Measurements from ENCODE around the gene DRAXIN.

Gene DRAXIN

GRCh38 chr1:11757047-11757446, 65.5 kb downstream of the DRAXIN start:
- no peak overlapping the region for H2AFZ ChIP-seq (ENCODE audit: low read length)
- H3K9ac ChIP-seq (ENCODE audit: low read length): no peak overlapping the region
- H3K27me3 ChIP-seq (ENCODE audit: insufficient read depth, low read length): peaks cover 13% of the 10 kb centered on the region; the same call in 1 of the 2 replicates
- H3K4me1 ChIP-seq (ENCODE audit: insufficient read depth, low read length, severe bottlenecking): no peaks in the 10 kb centered on the region
- H4K20me1 ChIP-seq (ENCODE audit: insufficient read depth, low read length): no peaks in the 10 kb centered on the region
- H3F3A ChIP-seq (ENCODE audit: insufficient read depth, low read length): no peaks in the 10 kb centered on the region
- no peaks in the 10 kb centered on the region for H3K9me2 ChIP-seq (ENCODE audit: low read depth, low read length)
- no peak overlapping the region for H3K27ac ChIP-seq (ENCODE audit: low read depth, low read length, poor library complexity, severe bottlenecking)
- H3K9me3 ChIP-seq (ENCODE audit: low read length): peaks cover 4% of the 10 kb centered on the region; the same call in 1 of the 2 replicates
- H3K4me3 ChIP-seq (ENCODE audit: low read depth, low read length, poor library complexity, severe bottlenecking): no peak overlapping the region
- H3K79me2 ChIP-seq (ENCODE audit: insufficient read depth, low read length): no peaks in the 10 kb centered on the region
- no peak for TF ChIP-seq EZH2 (IDR thresholded peaks at IDR 0.05; ENCODE audit: borderline replicate concordance, low read length)
- TF ChIP-seq CTCF (IDR thresholded peaks at IDR 0.05; ENCODE audit: low read length): no peak
- H3K36me3 ChIP-seq (ENCODE audit: insufficient read depth, low read length): no peaks in the 10 kb centered on the region; the same call in 1 of the 2 replicates
- H3K4me2 ChIP-seq (ENCODE audit: low read length): no peak overlapping the region

GRCh38 chr1:11759791-11760190, 68.3 kb downstream of the DRAXIN start:
- H3K9me2 ChIP-seq (ENCODE audit: low read depth, low read length): no peaks in the 10 kb centered on the region
- H3K36me3 ChIP-seq (ENCODE audit: insufficient read depth, low read length): no peaks in the 10 kb centered on the region; the same call in 1 of the 2 replicates
- no peaks in the 10 kb centered on the region for H3K4me1 ChIP-seq (ENCODE audit: insufficient read depth, low read length, severe bottlenecking)
- no peaks in the 10 kb centered on the region for H3K79me2 ChIP-seq (ENCODE audit: insufficient read depth, low read length)
- no peak overlapping the region for H3K4me2 ChIP-seq (ENCODE audit: low read length)
- peaks cover 10% of the 10 kb centered on the region; the same call in 1 of the 2 replicates for H3K27me3 ChIP-seq (ENCODE audit: insufficient read depth, low read length)
- no peak overlapping the region for H3K9ac ChIP-seq (ENCODE audit: low read length)
- TF ChIP-seq EZH2 (IDR thresholded peaks at IDR 0.05; ENCODE audit: borderline replicate concordance, low read length) (no peak), CTCF (IDR thresholded peaks at IDR 0.05; ENCODE audit: low read length) (no peak)
- H3F3A ChIP-seq (ENCODE audit: insufficient read depth, low read length): no peaks in the 10 kb centered on the region
- no peak overlapping the region for H3K4me3 ChIP-seq (ENCODE audit: low read depth, low read length, poor library complexity, severe bottlenecking)
- no peaks in the 10 kb centered on the region for H4K20me1 ChIP-seq (ENCODE audit: insufficient read depth, low read length)
- H3K27ac ChIP-seq (ENCODE audit: low read depth, low read length, poor library complexity, severe bottlenecking): no peak overlapping the region
- peaks cover 4% of the 10 kb centered on the region; the same call in 1 of the 2 replicates for H3K9me3 ChIP-seq (ENCODE audit: low read length)
- no peak overlapping the region for H2AFZ ChIP-seq (ENCODE audit: low read length)

- Histone ChIP-seq H2AFZ (ENCODE audit: low read length) (no peak overlapping the region), H3K9me3 (ENCODE audit: low read length) (peaks cover 4% of the 10 kb centered on the region; the same call in 1 of the 2 replicates), H3K9ac (ENCODE audit: low read length) (no peak overlapping the region), H4K20me1 (ENCODE audit: insufficient read depth, low read length) (no peaks in the 10 kb centered on the region), H3K4me1 (ENCODE audit: insufficient read depth, low read length, severe bottlenecking) (no peaks in the 10 kb centered on the region), H3K4me2 (ENCODE audit: low read length) (no peak overlapping the region), H3K36me3 (ENCODE audit: insufficient read depth, low read length) (no peaks in the 10 kb centered on the region; the same call in 1 of the 2 replicates), H3F3A (ENCODE audit: insufficient read depth, low read length) (no peaks in the 10 kb centered on the region), H3K27ac (ENCODE audit: low read depth, low read length, poor library complexity, severe bottlenecking) (no peak overlapping the region), H3K27me3 (ENCODE audit: insufficient read depth, low read length) (peaks cover 10% of the 10 kb centered on the region; the same call in 1 of the 2 replicates), H3K9me2 (ENCODE audit: low read depth, low read length) (no peaks in the 10 kb centered on the region), H3K79me2 (ENCODE audit: insufficient read depth, low read length) (no peaks in the 10 kb centered on the region), H3K4me3 (ENCODE audit: low read depth, low read length, poor library complexity, severe bottlenecking) (no peak overlapping the region)
- no peak for TF ChIP-seq CTCF (IDR thresholded peaks at IDR 0.05; ENCODE audit: low read length)
- TF ChIP-seq EZH2 (IDR thresholded peaks at IDR 0.05; ENCODE audit: borderline replicate concordance, low read length): no peak
These were observed 69.8 kb downstream of the DRAXIN start for GRCh38 chr1:11761285-11761684.
